RWPE2 (cell line): ENCODE data around the gene BTG2.

ENCODE experiments used
- ATAC-seq: fragments of 200-7000 bp; cut with Tn5 transposase; 3 replicates; pipeline ENCODE4 v1.9.1; 2021; ENCODE audit warnings: low read depth
- DNase-seq: peaks from one replicate; pipeline ENCODE4 v3.0.0-alpha.2; 2020; ENCODE audit warnings: low spot score
- H3K27ac ChIP-seq: fragments of 450-650 bp; 2 replicates; pipeline ENCODE4 v1.5.1; 2017; ENCODE audit warnings: mild to moderate bottlenecking; ENCODE audit not compliant: poor library complexity, severe bottlenecking
- H3K27me3 ChIP-seq: fragments of 250-450 bp; sonication (Bioruptor Pico); 2 replicates; pipeline ENCODE4 v1.5.1; 2021; ENCODE audit warnings: mild to moderate bottlenecking, moderate library complexity; ENCODE audit not compliant: insufficient read depth, poor library complexity, severe bottlenecking
- H3K36me3 ChIP-seq: fragments of 250-450 bp; sonication (Bioruptor Pico); 2 replicates; pipeline ENCODE4 v1.5.1; 2020; ENCODE audit warnings: low read depth, mild to moderate bottlenecking, moderate library complexity
- H3K4me1 ChIP-seq: fragments of 250-450 bp; sonication (Bioruptor Pico); 2 replicates; pipeline ENCODE4 v1.5.1; 2021; ENCODE audit warnings: mild to moderate bottlenecking, moderate library complexity; ENCODE audit not compliant: insufficient read depth, poor library complexity, severe bottlenecking
- H3K4me3 ChIP-seq: fragments of 250-450 bp; sonication (Bioruptor Pico); 2 replicates; pipeline ENCODE4 v1.5.1; 2021; ENCODE audit warnings: mild to moderate bottlenecking, moderate library complexity; ENCODE audit not compliant: severe bottlenecking
- H3K9me3 ChIP-seq: fragments of 250-450 bp; sonication (Bioruptor Pico); 2 replicates; pipeline ENCODE4 v1.5.1; 2021; ENCODE audit warnings: mild to moderate bottlenecking, moderate library complexity; ENCODE audit not compliant: severe bottlenecking
- TF ChIP-seq, protein P1 (sequence below): fragments of 450-650 bp; IDR thresholded peaks from one replicate; pipeline ENCODE4 v1.5.1; 2017; ENCODE audit warnings: mild to moderate bottlenecking, moderate library complexity; ENCODE audit not compliant: poor library complexity, severe bottlenecking

Gene BTG2

DNA sequence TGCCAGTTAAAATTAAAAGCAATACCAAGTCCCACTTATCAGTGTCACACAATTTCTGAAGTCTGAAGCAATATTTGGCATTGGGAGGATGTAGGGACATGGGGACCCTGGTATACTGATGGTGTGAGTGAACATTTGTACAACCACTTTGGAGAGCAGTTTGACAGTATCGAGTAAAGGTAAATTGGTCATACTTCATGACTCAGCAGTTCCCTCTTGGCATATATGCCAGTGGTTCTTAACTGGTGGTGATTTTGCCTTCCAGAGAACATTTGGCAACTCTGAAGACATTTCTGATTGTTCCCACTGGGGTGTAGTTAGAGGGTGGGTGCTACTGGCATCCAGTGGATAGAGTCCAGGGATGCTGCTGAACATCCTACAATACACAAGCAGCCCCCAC is 25.9 kb downstream of the BTG2 start:
- no peak overlapping the region for H3K27ac ChIP-seq
- DNase-seq: no peak
- TF ChIP-seq, protein P1, sequence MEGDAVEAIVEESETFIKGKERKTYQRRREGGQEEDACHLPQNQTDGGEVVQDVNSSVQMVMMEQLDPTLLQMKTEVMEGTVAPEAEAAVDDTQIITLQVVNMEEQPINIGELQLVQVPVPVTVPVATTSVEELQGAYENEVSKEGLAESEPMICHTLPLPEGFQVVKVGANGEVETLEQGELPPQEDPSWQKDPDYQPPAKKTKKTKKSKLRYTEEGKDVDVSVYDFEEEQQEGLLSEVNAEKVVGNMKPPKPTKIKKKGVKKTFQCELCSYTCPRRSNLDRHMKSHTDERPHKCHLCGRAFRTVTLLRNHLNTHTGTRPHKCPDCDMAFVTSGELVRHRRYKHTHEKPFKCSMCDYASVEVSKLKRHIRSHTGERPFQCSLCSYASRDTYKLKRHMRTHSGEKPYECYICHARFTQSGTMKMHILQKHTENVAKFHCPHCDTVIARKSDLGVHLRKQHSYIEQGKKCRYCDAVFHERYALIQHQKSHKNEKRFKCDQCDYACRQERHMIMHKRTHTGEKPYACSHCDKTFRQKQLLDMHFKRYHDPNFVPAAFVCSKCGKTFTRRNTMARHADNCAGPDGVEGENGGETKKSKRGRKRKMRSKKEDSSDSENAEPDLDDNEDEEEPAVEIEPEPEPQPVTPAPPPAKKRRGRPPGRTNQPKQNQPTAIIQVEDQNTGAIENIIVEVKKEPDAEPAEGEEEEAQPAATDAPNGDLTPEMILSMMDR: no peak
- no peaks in the 10 kb centered on the region for H3K9me3 ChIP-seq
- H3K36me3 ChIP-seq: no peaks in the 10 kb centered on the region
- ATAC-seq: no peak
- H3K4me1 ChIP-seq: peaks cover 5% of the 10 kb centered on the region
- H3K27me3 ChIP-seq: no peaks in the 10 kb centered on the region
- H3K4me3 ChIP-seq: no peak overlapping the region

DNA sequence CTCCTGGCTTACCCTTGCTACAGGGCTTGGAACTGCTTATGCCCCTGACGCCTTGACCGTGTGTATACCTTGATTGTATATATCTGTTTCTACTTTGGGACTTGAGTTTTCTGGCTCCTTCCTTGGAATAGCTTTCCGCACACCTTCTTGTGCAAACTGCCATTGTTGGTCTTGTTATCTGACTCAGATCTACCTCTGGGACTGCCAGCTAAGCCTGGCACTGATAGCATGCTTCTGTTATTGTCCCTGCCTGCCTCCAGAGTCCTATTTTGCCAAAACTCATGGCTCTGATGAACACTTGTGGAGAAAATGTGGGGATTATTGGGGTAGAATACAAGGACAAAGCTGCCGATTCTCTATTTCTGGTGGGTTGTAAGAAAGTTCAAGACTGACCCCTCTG is 30.2 kb downstream of the BTG2 start:
- Histone ChIP-seq H3K9me3 (no peaks in the 10 kb centered on the region), H3K27me3 (peaks cover 2% of the 10 kb centered on the region), H3K4me3 (no peak overlapping the region), H3K36me3 (no peaks in the 10 kb centered on the region), H3K27ac (no peak overlapping the region), H3K4me1 (no peaks in the 10 kb centered on the region)
- ATAC-seq (no peak), DNase-seq (no peak)
- TF ChIP-seq, protein P1: no peak

DNA sequence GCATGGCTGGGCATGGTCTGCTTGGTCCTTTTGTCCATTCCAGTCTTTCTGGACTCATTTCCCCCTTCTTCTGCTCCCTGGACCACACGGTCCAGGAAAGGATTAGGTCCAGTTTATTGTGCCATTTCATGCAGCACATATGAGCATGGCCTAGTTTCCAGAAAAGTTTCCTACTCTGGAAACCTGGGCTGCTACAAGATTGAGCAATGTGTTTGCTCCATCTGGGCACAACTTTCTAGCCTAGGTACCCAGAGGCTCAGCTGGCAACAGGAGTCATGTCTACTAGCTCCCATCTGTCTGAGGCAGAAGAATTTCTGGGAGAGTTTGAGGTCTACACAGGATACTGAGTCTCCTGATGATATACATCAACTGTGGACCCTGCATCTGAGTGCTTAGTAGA is 30.8 kb downstream of the BTG2 start:
- H3K36me3 ChIP-seq: no peaks in the 10 kb centered on the region
- H3K27ac ChIP-seq: no peak overlapping the region
- no peak overlapping the region for H3K4me3 ChIP-seq
- H3K9me3 ChIP-seq: no peaks in the 10 kb centered on the region
- no peak for ATAC-seq
- no peak for DNase-seq
- TF ChIP-seq, protein P1: no peak
- peaks cover 8% of the 10 kb centered on the region for H3K27me3 ChIP-seq
- H3K4me1 ChIP-seq: no peaks in the 10 kb centered on the region

DNA sequence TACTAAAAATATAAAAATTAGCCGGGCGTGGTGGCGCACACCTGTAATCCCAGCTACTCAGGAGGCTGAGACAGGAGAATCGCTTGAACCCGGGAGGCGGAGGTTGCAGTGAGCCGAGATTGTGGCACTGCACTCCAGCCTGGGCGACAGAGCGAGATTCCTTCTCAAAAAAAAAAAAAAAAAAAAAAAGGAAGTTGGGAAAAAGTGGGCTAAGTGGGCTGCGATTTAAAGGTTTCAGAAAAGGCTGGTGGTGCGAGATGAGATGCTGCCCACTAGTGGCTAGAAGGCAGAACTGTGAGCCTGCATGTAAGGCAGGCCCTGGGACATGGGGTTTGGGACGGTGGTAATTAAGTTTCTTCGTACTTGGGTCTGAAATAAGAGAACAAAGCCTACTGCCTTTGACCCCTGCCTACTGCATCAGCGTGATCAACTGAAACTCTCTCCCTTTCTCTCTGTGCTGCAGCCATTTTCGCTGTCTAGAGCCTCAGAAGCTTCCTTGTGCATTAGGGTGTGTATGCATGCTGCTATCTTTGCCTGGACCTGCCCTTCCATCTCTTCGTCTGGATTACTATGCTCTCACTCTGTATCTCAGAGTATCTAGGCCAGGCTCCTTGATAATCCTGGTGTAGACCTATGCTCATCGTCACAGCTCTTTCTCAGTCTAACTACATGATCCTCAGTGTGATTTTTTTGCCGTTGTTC is 33.2 kb downstream of the BTG2 start:
- no peaks in the 10 kb centered on the region for H3K36me3 ChIP-seq
- H3K4me3 ChIP-seq: no peak overlapping the region
- ATAC-seq (peak; percentile 43; the same call in 1 of the 3 replicates), DNase-seq (no peak)
- peaks cover 15% of the 10 kb centered on the region for H3K27me3 ChIP-seq
- TF ChIP-seq, protein P1: peak; percentile 89
- H3K9me3 ChIP-seq: no peaks in the 10 kb centered on the region
- H3K27ac ChIP-seq: no peak overlapping the region
- H3K4me1 ChIP-seq: no peaks in the 10 kb centered on the region

DNA sequence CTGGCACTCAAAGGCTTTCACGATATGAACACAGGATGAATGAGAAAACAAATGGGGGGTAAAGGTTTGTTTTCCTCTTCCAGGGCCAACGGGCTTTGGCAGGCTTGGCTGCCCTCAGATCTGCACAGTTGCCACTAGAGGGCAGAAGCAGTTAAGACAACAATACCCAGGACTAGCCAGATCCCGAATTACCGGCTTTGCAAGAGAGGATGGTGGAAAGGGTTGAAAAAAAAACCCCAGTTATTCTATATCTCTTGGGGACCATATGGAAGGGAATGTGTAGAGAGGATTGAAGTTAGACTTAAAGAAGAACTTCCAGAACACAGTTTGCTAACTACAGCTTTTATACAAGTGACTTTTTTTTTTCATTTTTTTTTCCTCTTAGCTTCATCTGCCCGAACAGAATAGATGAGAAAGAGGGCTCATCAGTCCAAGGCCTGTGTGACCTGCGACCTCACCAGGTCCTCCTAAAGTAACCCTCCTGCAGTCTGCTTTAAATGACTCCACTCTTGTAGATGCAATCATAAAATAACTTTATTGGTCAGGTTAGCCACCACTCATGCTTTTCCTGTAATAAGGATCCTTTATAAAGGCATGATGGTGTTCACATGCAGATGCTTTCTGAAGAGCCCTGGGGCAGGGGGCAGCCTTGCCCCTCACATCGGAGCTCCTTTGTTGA is 34.9 kb downstream of the BTG2 start:
- Histone ChIP-seq H3K4me1 (no peaks in the 10 kb centered on the region), H3K9me3 (no peaks in the 10 kb centered on the region), H3K36me3 (no peaks in the 10 kb centered on the region), H3K4me3 (no peak overlapping the region), H3K27ac (no peak overlapping the region), H3K27me3 (peaks cover 15% of the 10 kb centered on the region)
- DNase-seq (no peak), ATAC-seq (peak; percentile 82)
- TF ChIP-seq, protein P1: peak; percentile 89
